Astrocyte (in vitro differentiated cells and primary cell): ENCODE measurements around the gene WFS1.

Source experiments
- CTCF ChIP-seq: IDR thresholded peaks from 2 replicates; pipeline ENCODE4 v1.5.1; 2011; ENCODE audit warnings: low read depth, mild to moderate bottlenecking, inconsistent platforms, low read length, moderate library complexity; ENCODE audit not compliant: insufficient read depth
- EZH2 ChIP-seq: IDR thresholded peaks from 2 replicates; pipeline ENCODE4 v1.6.1; 2012; ENCODE audit warnings: mild to moderate bottlenecking, low read length, inconsistent platforms; ENCODE audit not compliant: insufficient read depth

GRCh38 chr4:6230502-6230785 lies 39.2 kb upstream of the WFS1 start:
- TF ChIP-seq CTCF (no peak), EZH2 (no peak)
